Kidney (tissue), 14 donors: ENCODE results near the gene DLG2. TPM values are rescaled to one million over a fixed set of nuclear protein-coding genes. Genes with fewer than 3 reads are reported as not detected.
A peak's percentile ranks its signal among the peaks of the same experiment; 100 is the strongest.

Experiments used
- DNase-seq, 5 donors: peaks; one replicate each; pipeline ENCODE4 v3.0.0-alpha.2; 2013 to 2020
- FAIRE-seq: peaks from 2 replicates; lab custom pipeline; 2012; peaks lifted over from hg19 to GRCh38; lab: Jason Lieb, UNC
- H3K27ac ChIP-seq, 2 donors: one replicate each; pipeline ENCODE4 v1.7.0; 2013; ENCODE audit warnings: low read depth in 2 of 2, low read length in 2 of 2, inconsistent platforms in 1 of 2
- H3K27me3 ChIP-seq: one replicate; pipeline ENCODE4 v1.7.1; 2013; ENCODE audit warnings: low read length, inconsistent platforms; ENCODE audit not compliant: control insufficient read depth, insufficient read depth
- H3K36me3 ChIP-seq, 3 donors: one replicate each; pipeline versions ENCODE4 v1.7.0 to v1.7.1; 2013; ENCODE audit warnings: low read length in 3 of 3, control low read depth in 1 of 3, inconsistent platforms in 1 of 3; ENCODE audit not compliant: insufficient read depth in 3 of 3, control insufficient read depth in 2 of 3
- H3K4me1 ChIP-seq, 3 donors: one replicate each; pipeline versions ENCODE4 v1.7.0 to v1.7.1; 2013; ENCODE audit warnings: low read length in 3 of 3, inconsistent platforms in 1 of 3, low read depth in 1 of 3; ENCODE audit not compliant: control insufficient read depth in 2 of 3, insufficient read depth in 2 of 3
- H3K4me3 ChIP-seq, 3 donors: one replicate each; pipeline versions ENCODE4 v1.7.0 to v1.8.1; 2013; ENCODE audit warnings: low read length in 3 of 3, control low read depth in 1 of 3, inconsistent platforms in 1 of 3
- H3K9ac ChIP-seq, 3 donors: one replicate each; pipeline versions ENCODE4 v1.7.0 to v1.7.1; 2013; ENCODE audit warnings: low read length in 3 of 3, control low read depth in 1 of 3, inconsistent platforms in 1 of 3
- H3K9me3 ChIP-seq, 3 donors: one replicate each; pipeline versions ENCODE4 v1.7.0 to v1.7.1; 2013; ENCODE audit warnings: low read length in 3 of 3, control low read depth in 1 of 3, inconsistent platforms in 1 of 3; ENCODE audit not compliant: control insufficient read depth in 2 of 3, insufficient read depth in 1 of 3
- CTCF ChIP-seq: IDR thresholded peaks from 3 replicates; pipeline ENCODE4 v1.5.1; 2012; ENCODE audit warnings: mild to moderate bottlenecking, moderate library complexity, borderline replicate concordance; ENCODE audit not compliant: insufficient read depth; ENCODE audit errors: extremely low read depth
- intact Hi-C: fragments of 100-400 bp; cut with DNase I; formaldehyde crosslinking; loops from one replicate; pipeline ENCODE4 v1.11.1; 2022
- polyA plus RNA-seq: library from polyadenylated mRNA; stranded (reverse); fragments of 350-450 nt; fragmentation: Illumina TruSeq; extraction: RNeasy Lipid Tissue Mini Kit (QIAGEN cat#74804); gene quantifications from one replicate; pipeline ENCODE4 v1.2.3, GENCODE V29; 2014; ENCODE audit warnings: low read depth, low replicate concordance; ENCODE audit not compliant: insufficient read depth
- total RNA-seq: library from RNA; stranded (reverse); fragmentation: NEBNext Ultra II Directional; extraction: Animal tissue kit (Norgen Biotek cat#: 25700); gene quantifications from one replicate; pipeline ENCODE4 v1.2.1, GENCODE V29; 2021
- donor health status: control.
- donor health status: control.
- donor health status: control.
- donor health status: control.
- donor health status: control.
- donor health status: DM: yes; HTN: yes; CAD: no.
- donor health status: Normal renal cell carcinoma (clear cell type).

The DLG2 gene
- total and polyA plus RNA-seq, 2 donors from 2014 or later, result 2.9 to 7.2 TPM

- no peak overlapping the region for H3K9ac ChIP-seq
- H3K27ac ChIP-seq, result no peak overlapping the region
- DNase-seq (no peak), FAIRE-seq (no peak)
- no peaks in the 10 kb centered on the region for H3K4me1 ChIP-seq
- no peak overlapping the region for H3K4me3 ChIP-seq
- no peaks in the 10 kb centered on the region for H3K27me3 ChIP-seq
- intact Hi-C loops, result no loop called here
- H3K36me3 ChIP-seq, result no peaks in the 10 kb centered on the region
- no peaks in the 10 kb centered on the region for H3K9me3 ChIP-seq
- no peak for TF ChIP-seq CTCF
Observed at GRCh38 chr11:84452211-84452610, 1174.9 kb downstream of the DLG2 start.

GRCh38 chr11:84438565-84438964, 1188.6 kb downstream of the DLG2 start:
- Histone ChIP-seq H3K27ac (no peak overlapping the region), H3K4me1 (peaks cover 0 to 5% (median 0%) of the 10 kb centered on the region in 3 donors), H3K36me3 (no peaks in the 10 kb centered on the region), H3K4me3 (no peak overlapping the region), H3K9me3 (no peaks in the 10 kb centered on the region), H3K9ac (no peak overlapping the region), H3K27me3 (no peaks in the 10 kb centered on the region)
- DNase-seq (no peak), FAIRE-seq (no peak)
- intact Hi-C loops, result no loop called here
- no peak for TF ChIP-seq CTCF

- intact Hi-C loops, result no loop called here
- no peak for FAIRE-seq
- H3K4me1 ChIP-seq, result peaks cover 0 to 5% (median 0%) of the 10 kb centered on the region in 3 donors
Observed at GRCh38 chr11:84437071-84437980, 1189.8 kb downstream of the DLG2 start.

More at GRCh38 chr11:84437071-84437980, 1189.8 kb downstream of the DLG2 start:
- Histone ChIP-seq H3K36me3 (no peaks in the 10 kb centered on the region), H3K27ac (no peak overlapping the region), H3K9ac (no peak overlapping the region), H3K27me3 (no peaks in the 10 kb centered on the region), H3K4me3 (peak overlapping the region in 2 of 3 donors; percentile 18 to 33), H3K9me3 (no peaks in the 10 kb centered on the region)
- no peak for TF ChIP-seq CTCF
- peak; percentile 60 to 73 (median 68) for DNase-seq
